ENCODE measurements around the gene DDOST.

DNA sequence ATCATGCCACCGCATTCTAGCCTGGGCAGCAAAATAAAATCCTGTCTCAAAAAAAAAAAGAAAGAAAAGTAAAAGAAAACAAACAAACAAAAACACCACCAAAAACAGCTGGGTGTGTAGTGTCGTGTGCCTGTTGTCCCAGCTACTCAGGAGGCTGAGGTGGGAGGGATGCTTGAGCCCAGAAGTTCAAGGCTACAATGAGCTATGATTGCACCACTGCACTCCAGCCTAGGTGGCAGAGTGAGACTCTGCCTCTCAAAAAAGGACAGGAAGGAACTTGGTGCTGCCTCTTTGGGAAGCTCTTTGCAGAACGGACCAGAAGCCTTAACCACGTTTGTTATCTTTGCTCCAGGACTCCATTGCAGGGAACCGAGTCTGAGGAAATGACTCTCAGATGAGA, 45.7 kb upstream of the DDOST start:
- TF ChIP-seq, protein P1, sequence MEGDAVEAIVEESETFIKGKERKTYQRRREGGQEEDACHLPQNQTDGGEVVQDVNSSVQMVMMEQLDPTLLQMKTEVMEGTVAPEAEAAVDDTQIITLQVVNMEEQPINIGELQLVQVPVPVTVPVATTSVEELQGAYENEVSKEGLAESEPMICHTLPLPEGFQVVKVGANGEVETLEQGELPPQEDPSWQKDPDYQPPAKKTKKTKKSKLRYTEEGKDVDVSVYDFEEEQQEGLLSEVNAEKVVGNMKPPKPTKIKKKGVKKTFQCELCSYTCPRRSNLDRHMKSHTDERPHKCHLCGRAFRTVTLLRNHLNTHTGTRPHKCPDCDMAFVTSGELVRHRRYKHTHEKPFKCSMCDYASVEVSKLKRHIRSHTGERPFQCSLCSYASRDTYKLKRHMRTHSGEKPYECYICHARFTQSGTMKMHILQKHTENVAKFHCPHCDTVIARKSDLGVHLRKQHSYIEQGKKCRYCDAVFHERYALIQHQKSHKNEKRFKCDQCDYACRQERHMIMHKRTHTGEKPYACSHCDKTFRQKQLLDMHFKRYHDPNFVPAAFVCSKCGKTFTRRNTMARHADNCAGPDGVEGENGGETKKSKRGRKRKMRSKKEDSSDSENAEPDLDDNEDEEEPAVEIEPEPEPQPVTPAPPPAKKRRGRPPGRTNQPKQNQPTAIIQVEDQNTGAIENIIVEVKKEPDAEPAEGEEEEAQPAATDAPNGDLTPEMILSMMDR (IDR thresholded peaks at IDR 0.05): no peak
- no peak for TF ChIP-seq POLR2A (IDR thresholded peaks at IDR 0.05; ENCODE audit: low read depth)
- no peak for TF ChIP-seq POLR2AphosphoS5 (IDR thresholded peaks at IDR 0.05)
